ENCODE measurements around the gene SMTN.
"Not testable (repeated sequence)": the region's sequence is repeated elsewhere in the genome, so short reads cannot be mapped to it uniquely, and the experiment has no call there.

SMTN gene

GRCh38 chr22:31107894-31108218 lies 26.7 kb downstream of the SMTN start:
- peak overlapping the region; percentile 53 for H3K4me3 ChIP-seq (ENCODE audit: low read length)
- TF ChIP-seq, protein P1, sequence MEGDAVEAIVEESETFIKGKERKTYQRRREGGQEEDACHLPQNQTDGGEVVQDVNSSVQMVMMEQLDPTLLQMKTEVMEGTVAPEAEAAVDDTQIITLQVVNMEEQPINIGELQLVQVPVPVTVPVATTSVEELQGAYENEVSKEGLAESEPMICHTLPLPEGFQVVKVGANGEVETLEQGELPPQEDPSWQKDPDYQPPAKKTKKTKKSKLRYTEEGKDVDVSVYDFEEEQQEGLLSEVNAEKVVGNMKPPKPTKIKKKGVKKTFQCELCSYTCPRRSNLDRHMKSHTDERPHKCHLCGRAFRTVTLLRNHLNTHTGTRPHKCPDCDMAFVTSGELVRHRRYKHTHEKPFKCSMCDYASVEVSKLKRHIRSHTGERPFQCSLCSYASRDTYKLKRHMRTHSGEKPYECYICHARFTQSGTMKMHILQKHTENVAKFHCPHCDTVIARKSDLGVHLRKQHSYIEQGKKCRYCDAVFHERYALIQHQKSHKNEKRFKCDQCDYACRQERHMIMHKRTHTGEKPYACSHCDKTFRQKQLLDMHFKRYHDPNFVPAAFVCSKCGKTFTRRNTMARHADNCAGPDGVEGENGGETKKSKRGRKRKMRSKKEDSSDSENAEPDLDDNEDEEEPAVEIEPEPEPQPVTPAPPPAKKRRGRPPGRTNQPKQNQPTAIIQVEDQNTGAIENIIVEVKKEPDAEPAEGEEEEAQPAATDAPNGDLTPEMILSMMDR (conservative IDR thresholded peaks at IDR 0.05; ENCODE audit: low read length), result no peak
- DNase-seq (ENCODE audit: low read depth), result no peak

DNA sequence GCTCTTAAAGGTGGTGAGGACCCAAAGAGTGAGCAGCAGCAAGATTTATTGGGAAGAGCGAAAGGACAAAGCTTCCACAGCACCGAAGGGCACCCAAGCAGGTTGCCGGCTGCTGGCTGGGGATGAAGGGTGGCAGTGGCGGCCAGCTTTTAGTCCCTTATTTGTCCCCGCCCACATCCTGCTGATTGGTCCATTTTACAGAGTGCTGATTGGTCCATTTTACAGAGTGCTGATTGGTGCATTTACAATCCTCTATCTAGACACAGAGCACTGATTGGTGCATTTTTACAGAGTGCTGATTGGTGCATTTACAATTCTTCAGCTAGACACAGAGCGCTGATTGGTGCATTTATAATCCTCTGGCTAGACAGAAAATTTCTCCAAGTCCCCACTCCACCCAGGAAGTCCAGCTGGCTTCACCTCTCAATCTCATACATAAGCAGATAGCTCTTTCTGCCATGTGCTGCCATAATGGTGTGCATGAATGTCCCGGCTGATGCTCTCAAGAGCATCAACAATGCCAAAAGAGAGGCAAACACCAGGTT lies 31.5 kb downstream of the SMTN start:
- not testable (repeated sequence) for H3K4me3 ChIP-seq (ENCODE audit: low read length); DNase-seq (ENCODE audit: low read depth)

DNA sequence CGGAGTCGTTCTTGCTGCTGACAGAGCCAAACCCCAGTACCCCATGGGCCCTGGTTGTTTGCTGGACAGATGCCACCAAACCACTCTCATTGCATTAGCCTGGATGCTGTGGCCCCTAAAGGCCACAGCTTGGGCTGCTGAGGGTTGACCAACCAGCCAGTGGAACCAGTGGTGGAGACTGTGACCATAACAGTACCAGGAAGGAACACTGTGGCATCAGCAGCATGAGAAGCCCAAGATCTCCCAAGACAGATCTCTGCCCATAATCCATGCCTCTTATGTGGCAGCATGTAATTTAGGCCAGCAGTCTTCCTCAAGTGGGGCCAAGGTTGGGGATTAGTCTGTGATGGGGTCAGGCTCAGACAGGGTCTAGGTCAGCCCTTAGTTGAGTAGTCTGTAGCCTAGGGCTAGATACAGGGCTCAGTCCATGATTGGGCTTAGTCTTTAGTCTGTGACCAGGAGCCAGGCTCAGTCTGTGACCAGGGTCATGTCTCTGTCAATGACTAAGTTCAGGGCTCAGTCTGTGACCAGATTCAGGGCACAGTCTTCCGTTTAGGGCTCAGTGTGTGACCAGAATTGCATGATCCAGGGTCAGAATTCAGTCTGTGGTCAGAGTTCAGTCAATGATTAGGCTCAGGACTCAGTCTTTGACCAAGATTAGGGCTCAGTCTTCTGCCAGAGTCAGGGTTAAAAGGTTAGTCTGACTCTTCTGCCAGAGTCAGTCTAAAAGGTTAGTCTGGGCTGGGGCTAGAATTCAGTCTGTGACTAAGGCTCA lies 37.1 kb downstream of the SMTN start:
- no peak for DNase-seq (ENCODE audit: low read depth)
- TF ChIP-seq, protein P1 (conservative IDR thresholded peaks at IDR 0.05; ENCODE audit: low read length), result no peak
- H3K4me3 ChIP-seq (ENCODE audit: low read length), result no peak overlapping the region

- TF ChIP-seq, protein P1 (conservative IDR thresholded peaks at IDR 0.05; ENCODE audit: low read length), result no peak
- DNase-seq (ENCODE audit: low read depth), result no peak
- H3K4me3 ChIP-seq (ENCODE audit: low read length), result no peak overlapping the region
Measured at GRCh38 chr22:31119026-31119717, 38.1 kb downstream of the SMTN start.

GRCh38 chr22:31120230-31120629 lies 39.1 kb downstream of the SMTN start:
- H3K4me3 ChIP-seq (ENCODE audit: low read length), result no peak overlapping the region
- TF ChIP-seq, protein P1 (conservative IDR thresholded peaks at IDR 0.05; ENCODE audit: low read length), result no peak
- no peak for DNase-seq (ENCODE audit: low read depth)

- H3K4me3 ChIP-seq (ENCODE audit: low read length), result no peak overlapping the region
- DNase-seq (ENCODE audit: low read depth), result no peak
- TF ChIP-seq, protein P1 (conservative IDR thresholded peaks at IDR 0.05; ENCODE audit: low read length), result no peak
Measured at GRCh38 chr22:31120642-31121041, 39.5 kb downstream of the SMTN start.

DNA sequence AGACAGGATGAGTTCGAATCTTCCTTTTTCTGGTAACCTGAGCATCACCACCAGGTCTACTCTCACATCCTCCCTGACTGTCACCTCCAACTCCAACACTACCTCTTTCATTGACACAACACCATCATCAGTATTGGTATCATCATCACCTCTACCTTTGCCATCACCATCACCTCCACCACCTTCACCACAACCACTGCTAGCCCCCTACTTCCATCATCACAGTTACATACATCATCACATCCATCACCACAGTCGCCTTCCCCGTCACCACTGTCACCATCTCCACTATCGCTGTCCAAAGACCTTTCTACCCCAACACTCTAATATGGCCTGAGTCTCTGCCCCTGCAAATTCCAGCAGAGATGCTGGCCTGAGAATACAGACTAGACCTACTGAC lies 40.3 kb downstream of the SMTN start:
- TF ChIP-seq, protein P1 (conservative IDR thresholded peaks at IDR 0.05; ENCODE audit: low read length), result no peak
- no peak overlapping the region for H3K4me3 ChIP-seq (ENCODE audit: low read length)
- no peak for DNase-seq (ENCODE audit: low read depth)
